Nephron progenitor cell (in vitro differentiated cells): ENCODE measurements around the gene ARRDC2.

Experiments
- DNase-seq: peaks from one replicate; pipeline ENCODE4 v3.0.0; 2021
- H3K27ac Mint-ChIP-seq: 2 replicates; pipeline ENCODE4 v1.8.0; 2021; ENCODE audit warnings: mild to moderate bottlenecking, moderate library complexity, mixed read lengths
- H3K27me3 Mint-ChIP-seq: 2 replicates; pipeline ENCODE4 v1.8.0; 2021; ENCODE audit warnings: mild to moderate bottlenecking, low read depth, mixed read lengths; ENCODE audit not compliant: poor library complexity
- H3K36me3 Mint-ChIP-seq: 2 replicates; pipeline ENCODE4 v1.8.0; 2021; ENCODE audit warnings: low read depth, mixed read lengths
- H3K4me1 Mint-ChIP-seq: 2 replicates; pipeline ENCODE4 v1.8.0; 2021; ENCODE audit warnings: mixed read lengths
- H3K4me3 Mint-ChIP-seq: 2 replicates; pipeline ENCODE4 v1.8.0; 2021; ENCODE audit warnings: mild to moderate bottlenecking, moderate library complexity, mixed read lengths
- H3K9me3 Mint-ChIP-seq: 2 replicates; pipeline ENCODE4 v1.8.0; 2021; ENCODE audit warnings: mild to moderate bottlenecking, moderate library complexity, mixed read lengths
- CTCF ChIP-seq: fragments of 200-600 bp; sonication (generic); IDR thresholded peaks from 2 replicates; pipeline ENCODE4 v1.5.0; 2021; ENCODE audit warnings: antibody characterized with exemption

The ARRDC2 gene

DNA sequence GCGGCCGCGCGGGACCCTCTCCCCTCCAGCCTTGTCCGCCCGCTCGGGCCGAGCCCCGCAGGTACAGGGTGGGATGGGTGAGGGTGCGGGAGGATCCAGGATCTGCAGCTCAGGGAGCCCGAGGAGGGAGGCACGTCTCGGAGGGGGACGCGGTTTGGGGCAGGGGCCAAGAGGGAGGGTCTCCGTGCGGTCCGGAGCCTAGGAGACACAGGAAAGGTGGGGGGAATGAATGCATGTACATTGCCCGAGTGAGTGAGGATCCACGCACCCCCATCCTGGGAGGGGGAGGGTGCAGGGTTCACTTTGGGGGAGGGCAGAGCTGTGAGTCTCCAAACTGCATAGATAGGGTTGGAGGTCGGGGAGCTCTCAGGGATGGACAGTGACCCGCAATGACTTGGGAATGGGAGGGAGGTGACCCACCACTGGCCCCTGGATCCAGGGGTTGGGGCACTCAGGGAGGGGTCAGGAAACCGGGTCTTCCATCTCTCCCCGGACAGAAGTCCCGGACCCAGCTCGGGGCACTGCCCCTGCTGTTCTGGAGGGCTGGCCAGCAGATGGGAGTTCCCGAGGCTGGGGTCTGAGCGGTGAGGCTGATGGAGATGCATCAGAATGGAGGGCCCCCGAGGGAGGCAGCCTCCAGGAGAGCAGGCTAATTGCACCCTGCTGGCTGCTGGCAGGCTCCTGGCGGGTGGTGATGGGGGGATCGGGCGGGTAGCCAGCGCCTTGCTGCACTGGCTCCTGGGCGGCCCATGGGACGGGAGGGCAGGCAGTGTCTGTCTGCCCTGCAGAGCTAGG, 40.5 kb upstream of the ARRDC2 start:
- peaks cover 25% of the 10 kb centered on the region for H3K27me3 Mint-ChIP-seq
- no peak for DNase-seq
- H3K9me3 Mint-ChIP-seq: no peaks in the 10 kb centered on the region
- TF ChIP-seq CTCF: no peak
- peaks cover 5% of the 10 kb centered on the region for H3K36me3 Mint-ChIP-seq
- peak overlapping the region; percentile 87 for H3K4me3 Mint-ChIP-seq
- no peak overlapping the region for H3K27ac Mint-ChIP-seq
- H3K4me1 Mint-ChIP-seq: peaks cover 44% of the 10 kb centered on the region

GRCh38 chr19:17968362-17968761, 39.6 kb upstream of the ARRDC2 start:
- Mint-ChIP-seq H3K27me3 (peaks cover 22% of the 10 kb centered on the region), H3K36me3 (peaks cover 9% of the 10 kb centered on the region), H3K9me3 (no peaks in the 10 kb centered on the region), H3K4me1 (peaks cover 49% of the 10 kb centered on the region), H3K27ac (no peak overlapping the region), H3K4me3 (peak overlapping the region; percentile 87)
- TF ChIP-seq CTCF: no peak
- no peak for DNase-seq

- Mint-ChIP-seq H3K27me3 (peaks cover 15% of the 10 kb centered on the region), H3K36me3 (peaks cover 5% of the 10 kb centered on the region), H3K4me3 (no peak overlapping the region), H3K4me1 (peaks cover 49% of the 10 kb centered on the region), H3K9me3 (no peaks in the 10 kb centered on the region), H3K27ac (no peak overlapping the region)
- TF ChIP-seq CTCF: no peak
- no peak for DNase-seq
Observed at GRCh38 chr19:17969096-17969792, 38.7 kb upstream of the ARRDC2 start.

GRCh38 chr19:17972230-17972629, 35.7 kb upstream of the ARRDC2 start:
- TF ChIP-seq CTCF: no peak

GRCh38 chr19:17973759-17974158, 34.2 kb upstream of the ARRDC2 start:
- H3K4me3 Mint-ChIP-seq: no peak overlapping the region
- H3K4me1 Mint-ChIP-seq: peaks cover 19% of the 10 kb centered on the region
- H3K36me3 Mint-ChIP-seq: peaks cover 26% of the 10 kb centered on the region
- TF ChIP-seq CTCF: no peak
- no peak for DNase-seq
- no peaks in the 10 kb centered on the region for H3K27me3 Mint-ChIP-seq
- no peak overlapping the region for H3K27ac Mint-ChIP-seq
- no peaks in the 10 kb centered on the region for H3K9me3 Mint-ChIP-seq

More at GRCh38 chr19:17972230-17972629, 35.7 kb upstream of the ARRDC2 start:
- no peak overlapping the region for H3K27ac Mint-ChIP-seq
- DNase-seq: no peak
- H3K27me3 Mint-ChIP-seq: no peaks in the 10 kb centered on the region
- H3K4me3 Mint-ChIP-seq: no peak overlapping the region
- H3K9me3 Mint-ChIP-seq: no peaks in the 10 kb centered on the region
- peaks cover 24% of the 10 kb centered on the region for H3K4me1 Mint-ChIP-seq
- H3K36me3 Mint-ChIP-seq: peaks cover 16% of the 10 kb centered on the region
